Epithelial cell of prostate (primary cell): ENCODE data around the gene PXMP2.

Experiments
- DNase-seq: peaks from one replicate; pipeline ENCODE4 v3.0.0-alpha.2; 2011; ENCODE audit warnings: low read depth, low spot score
- H3K27ac ChIP-seq: fragments of 450-650 bp; 2 replicates; pipeline ENCODE4 v1.5.1; 2017; ENCODE audit warnings: mild to moderate bottlenecking

PXMP2 gene

GRCh38 chr12:132719141-132719953 is 32.0 kb downstream of the PXMP2 start:
- no peak overlapping the region for H3K27ac ChIP-seq
- no peak for DNase-seq

GRCh38 chr12:132719954-132720324 is 32.6 kb downstream of the PXMP2 start:
- no peak for DNase-seq
- H3K27ac ChIP-seq: no peak overlapping the region

DNA sequence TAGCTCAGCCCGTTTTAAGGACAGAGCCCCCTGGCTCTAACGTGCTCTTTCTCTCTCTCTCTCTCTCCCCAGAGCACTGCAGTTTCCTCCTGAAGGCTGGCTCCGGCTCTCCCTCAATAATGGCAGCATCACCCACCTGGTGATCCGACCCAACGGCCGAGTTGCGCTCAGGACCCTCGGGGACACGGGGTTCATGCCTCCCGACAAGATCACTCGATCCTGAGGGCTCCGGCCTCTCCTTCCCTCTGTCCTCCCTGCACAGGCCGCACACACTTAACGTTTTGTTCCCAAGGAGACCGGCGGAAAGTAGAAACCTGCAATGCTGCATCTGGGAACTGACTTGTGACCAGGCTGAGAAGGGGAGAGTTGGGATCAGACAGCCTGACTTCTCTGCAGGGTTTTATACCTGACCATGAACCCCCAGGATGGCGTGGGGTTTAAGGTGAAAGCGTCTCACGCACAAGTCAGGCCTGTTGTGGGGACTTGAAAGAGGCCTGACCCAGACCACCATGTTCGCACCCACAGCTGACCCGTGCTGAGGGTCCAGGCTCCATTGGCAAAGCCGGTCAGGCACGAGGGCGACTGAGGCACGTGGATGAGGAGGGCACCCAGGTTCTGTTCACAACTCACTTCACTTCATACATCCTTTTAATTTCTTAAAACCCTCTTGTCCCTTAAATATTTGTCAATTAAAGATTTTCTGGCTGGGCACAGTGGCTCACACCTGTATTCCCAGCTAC is 33.4 kb downstream of the PXMP2 start:
- no peak for DNase-seq
- H3K27ac ChIP-seq: no peak overlapping the region

DNA sequence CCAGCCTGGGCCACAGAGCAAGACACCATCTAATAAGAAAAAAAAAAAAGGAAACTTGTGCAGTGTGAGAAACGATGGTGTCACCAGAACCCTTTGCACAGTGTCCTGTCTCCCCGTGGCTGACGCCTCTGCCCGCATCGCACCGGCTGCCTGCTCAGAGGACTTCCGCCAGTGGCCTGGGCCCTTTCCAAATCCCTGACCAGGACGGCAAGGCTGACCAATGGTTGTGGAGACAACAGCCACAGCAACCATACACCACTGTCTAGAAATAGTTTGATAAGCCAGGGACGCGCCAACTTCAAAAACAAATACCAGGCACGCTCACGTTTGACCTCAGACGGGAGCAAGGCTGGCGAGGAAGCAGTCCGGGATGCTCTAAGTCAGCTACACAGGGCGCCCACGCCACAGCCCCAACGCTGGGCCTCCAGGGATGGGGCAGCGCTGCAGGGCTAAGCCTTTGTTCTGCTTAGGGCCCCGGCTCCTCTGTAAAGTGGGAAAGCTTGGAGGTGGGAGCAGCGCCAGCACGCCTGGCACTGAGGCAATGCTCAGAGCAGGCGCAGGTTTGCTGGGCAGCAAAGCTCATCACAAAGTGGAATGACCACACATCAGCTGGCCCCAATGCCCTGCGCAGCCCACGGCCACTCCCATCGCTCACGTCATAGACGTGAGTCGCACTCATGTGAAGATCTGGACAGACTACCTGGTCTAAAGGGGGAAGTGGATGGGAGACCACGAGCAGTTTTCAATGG is 35.8 kb downstream of the PXMP2 start:
- no peak for DNase-seq
- H3K27ac ChIP-seq: no peak overlapping the region

DNA sequence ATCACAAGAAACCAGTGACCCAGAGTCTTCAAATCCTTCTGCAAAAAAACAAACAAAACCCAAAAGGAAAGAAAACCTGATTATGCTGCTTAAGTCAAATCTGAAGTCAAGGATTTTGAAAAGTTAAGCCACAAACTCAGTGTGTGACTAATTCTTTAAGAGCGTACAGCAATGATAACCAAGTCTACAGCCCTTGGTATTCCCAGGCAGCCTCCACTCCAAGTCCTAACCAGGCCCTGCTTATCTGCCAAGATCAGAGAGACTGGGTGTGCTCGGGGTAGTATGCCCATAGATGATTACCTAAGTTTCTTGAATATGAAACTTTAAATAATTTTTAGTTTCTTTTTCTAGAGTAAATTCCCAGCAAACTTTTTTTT is 36.4 kb downstream of the PXMP2 start:
- no peak overlapping the region for H3K27ac ChIP-seq
- DNase-seq: no peak

DNA sequence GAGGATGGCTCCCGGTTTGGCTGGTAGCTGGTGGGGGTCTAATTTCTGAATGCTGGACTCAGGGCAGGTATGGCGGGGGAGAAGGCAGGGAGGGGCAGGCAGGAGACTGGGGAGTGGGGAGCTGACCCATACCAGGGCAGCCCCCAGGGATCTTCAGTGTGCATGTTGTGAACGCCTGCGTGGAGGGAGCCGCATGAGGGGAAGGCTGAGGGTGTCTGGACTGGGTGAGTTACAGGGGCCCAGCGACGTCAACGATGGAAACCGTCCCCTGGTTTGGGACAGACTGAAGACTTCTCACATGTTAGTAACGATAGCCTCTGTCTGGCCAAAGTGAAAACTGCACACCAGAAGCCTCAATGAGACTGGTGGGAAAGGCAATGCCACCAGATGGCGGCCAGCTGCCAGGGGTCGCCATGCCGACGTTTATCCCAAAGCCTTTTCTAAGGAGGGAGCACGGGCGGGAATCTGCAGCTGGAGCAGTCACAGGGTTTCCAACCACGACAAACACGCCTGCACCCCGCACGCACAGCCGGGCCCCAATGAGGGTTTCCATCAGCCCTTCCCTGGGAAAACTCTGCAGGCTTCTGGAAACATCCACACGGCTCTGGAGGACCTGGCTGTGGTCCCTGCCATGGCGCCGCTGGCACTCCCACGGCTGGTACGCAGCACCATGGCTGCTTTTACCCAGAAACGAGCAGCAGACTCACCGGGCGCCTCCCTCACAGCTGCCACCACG is 37.3 kb downstream of the PXMP2 start:
- no peak for DNase-seq
- H3K27ac ChIP-seq: no peak overlapping the region

DNA sequence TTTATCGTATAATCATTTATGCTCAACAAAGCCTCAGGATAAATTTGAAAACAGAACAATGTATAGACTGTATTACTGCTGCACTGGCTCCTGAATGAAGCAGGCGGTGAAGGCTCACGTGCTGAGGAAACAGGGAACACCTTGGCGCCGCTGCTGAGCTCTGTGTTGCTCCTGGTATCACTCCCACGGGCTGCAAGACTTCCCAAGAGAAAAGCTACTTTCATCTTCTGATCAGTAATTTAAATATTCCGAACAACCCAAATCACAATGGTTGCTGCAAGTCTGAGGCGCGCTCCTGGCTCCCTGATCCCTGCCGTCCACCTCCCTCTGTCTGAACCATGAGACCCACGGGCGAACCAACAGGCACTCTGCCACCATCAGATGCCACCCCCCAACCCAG is 39.0 kb downstream of the PXMP2 start:
- DNase-seq: no peak
- H3K27ac ChIP-seq: no peak overlapping the region

DNA sequence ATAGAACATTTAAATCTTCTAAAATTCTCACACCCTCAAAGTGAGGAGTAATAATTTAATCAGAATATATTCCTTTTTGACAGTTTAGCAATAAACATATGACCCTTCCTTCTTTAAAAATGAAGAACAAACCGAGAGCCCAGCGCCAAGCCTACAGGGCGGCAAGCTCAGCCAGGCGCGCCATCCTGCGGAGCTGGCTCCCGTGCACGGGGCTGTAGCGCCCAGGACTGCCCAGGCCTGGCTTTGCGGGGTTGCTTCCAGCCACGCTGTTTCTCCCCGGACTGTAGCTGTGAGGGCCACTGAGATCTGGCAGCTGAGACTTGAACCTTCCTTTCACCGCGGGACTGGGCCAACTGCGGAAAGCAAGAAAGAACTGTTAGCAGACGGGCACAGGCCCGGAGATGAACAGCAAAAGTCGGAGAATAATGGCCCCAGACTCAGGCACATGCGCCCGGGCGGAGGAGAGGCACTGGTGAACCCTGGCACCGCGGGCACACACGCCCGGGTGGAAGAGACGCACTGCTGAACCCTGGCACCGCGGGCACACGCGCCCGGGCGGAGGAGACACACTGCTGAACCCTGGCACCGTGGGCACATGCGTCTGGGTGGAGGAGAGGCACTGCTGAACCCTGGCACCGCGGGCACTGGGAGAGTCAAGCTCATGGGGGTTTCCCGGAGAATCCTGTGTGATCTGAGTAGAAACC is 39.9 kb downstream of the PXMP2 start:
- no peak for DNase-seq
- H3K27ac ChIP-seq: no peak overlapping the region

GRCh38 chr12:132728502-132728901 is 41.1 kb downstream of the PXMP2 start:
- no peak overlapping the region for H3K27ac ChIP-seq
- DNase-seq: no peak

- no peak for DNase-seq
- no peak overlapping the region for H3K27ac ChIP-seq
These were observed 42.3 kb downstream of the PXMP2 start for GRCh38 chr12:132729541-132730320.

DNA sequence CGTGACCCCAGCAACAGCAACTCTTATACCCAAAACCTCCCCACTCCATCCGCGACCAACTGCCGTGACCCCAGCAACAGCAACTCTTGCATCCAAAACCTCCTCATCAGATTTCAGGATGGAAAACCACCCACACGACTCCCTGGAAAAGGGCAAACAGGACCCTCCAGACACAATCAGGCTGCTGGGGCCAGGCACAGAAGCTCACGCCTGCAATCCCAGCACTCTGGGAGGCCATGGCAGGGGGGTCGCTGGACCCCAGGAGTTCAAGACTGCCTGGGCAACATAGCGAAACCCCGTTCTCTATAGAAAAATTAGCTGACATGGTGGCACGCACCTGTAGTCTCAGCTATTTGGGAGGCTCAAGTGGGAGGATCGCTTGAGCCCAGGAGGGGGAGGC is 43.0 kb downstream of the PXMP2 start:
- no peak overlapping the region for H3K27ac ChIP-seq
- no peak for DNase-seq

GRCh38 chr12:132731574-132731973 is 44.2 kb downstream of the PXMP2 start:
- H3K27ac ChIP-seq: no peak overlapping the region
- no peak for DNase-seq

DNA sequence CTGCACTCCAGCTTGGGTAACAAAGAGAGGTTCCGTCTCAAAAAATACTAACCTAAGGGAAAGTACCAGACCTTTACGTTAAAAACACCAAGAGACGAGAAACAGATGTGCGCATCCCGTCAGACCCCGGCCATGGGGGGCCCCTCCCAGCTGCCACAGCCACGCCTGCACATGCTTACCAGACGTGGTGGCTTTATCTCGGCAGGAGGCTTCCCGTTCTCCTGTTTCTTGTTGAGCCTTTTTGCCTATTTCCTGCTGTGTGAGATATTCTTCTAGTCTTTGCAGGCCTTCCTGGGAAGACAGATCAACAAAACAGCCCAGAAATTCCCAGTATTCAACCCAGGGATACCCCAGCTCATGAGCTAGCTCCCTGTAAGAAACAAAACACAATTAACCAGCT is 46.8 kb downstream of the PXMP2 start:
- H3K27ac ChIP-seq: no peak overlapping the region
- no peak for DNase-seq

DNA sequence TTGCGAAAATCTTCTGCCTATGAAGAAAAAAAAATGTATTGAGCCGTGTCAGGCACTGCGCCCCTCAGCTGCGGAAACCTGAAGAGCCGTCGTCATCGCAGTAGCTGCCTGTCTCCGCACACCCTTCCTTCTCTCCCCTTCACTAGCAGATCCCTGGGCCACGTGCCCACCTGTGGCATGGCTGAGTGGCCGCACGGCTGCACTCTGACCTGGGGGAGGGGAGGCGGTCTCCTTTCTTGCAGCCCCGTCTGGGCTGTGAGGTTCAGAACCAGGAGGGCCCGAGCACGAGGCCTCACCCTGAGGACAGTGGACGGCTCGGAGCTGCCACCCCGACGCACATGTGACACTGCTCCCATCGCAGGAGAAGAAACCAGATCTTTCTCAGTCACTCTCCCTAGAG is 48.1 kb downstream of the PXMP2 start:
- no peak overlapping the region for H3K27ac ChIP-seq
- DNase-seq: no peak

DNA sequence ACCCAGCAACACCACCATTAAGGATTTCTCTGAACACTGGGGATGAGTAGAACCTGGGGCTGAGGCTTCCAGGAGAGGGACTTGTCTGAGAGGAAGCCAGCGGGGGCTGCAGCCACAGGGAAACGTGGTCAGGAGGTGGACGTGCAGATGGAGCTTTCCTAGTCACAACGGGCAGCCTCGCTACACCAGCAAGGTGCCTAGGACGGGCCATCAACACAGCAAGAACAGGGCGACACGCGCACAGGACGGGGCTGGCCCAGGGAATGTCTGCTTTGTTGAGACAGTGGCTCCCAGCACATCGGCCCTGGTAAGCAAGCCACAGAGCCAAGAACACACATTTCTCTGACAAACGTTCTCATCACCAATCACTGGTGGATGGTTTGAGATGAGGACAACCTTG is 49.0 kb downstream of the PXMP2 start:
- H3K27ac ChIP-seq: no peak overlapping the region
- DNase-seq: no peak

DNA sequence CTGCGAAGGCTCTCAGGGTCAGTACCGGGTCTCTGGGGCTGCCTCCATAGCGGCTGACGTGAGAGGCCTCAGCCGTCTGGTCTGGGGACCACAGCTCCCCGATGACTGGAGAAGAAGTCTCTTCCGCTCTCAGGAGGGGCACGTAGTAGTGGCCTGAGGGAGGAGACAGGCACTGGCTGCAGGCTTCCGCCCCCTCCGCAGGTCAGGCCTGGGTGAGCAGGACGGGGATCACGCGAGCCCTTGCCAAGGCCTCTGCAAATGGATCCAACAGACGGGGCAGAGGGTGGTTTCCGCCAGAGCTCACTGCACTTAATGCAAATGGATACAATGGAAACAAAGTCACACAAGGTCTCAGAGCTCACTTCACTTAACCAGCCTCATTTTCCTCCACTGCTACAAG is 49.5 kb downstream of the PXMP2 start:
- H3K27ac ChIP-seq: no peak overlapping the region
- DNase-seq: no peak

- no peak overlapping the region for H3K27ac ChIP-seq
- no peak for DNase-seq
These were observed 52.4 kb downstream of the PXMP2 start for GRCh38 chr12:132739600-132740312.

- DNase-seq: no peak
- H3K27ac ChIP-seq: no peak overlapping the region
These were observed 52.9 kb downstream of the PXMP2 start for GRCh38 chr12:132740313-132740646.

DNA sequence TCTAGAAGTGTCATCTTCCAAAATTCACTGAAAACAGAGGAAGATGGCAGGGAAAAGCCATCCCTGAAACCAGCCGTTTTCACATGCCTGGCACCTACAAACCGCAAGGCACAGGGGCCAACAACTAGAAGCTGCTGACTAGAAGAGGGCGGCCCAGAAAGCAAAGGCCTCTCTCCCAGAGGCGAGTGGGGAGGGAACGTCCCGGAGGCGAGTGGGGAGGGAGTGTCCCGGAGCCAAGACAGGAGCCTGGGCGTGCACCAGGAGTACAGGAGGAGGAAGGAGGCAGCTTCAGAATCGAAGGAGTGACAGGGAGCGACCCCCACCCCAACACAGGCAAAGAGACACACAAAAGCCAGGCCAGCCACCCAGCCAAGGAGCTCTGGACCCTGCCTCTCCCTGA is 53.3 kb downstream of the PXMP2 start:
- no peak overlapping the region for H3K27ac ChIP-seq
- no peak for DNase-seq
